Cardiac septum (tissue), 1 donor: Measurements from ENCODE around the gene TNNT3. TPM values are rescaled to one million over a fixed set of nuclear protein-coding genes. Genes with fewer than 3 reads are reported as not detected.

Experiments used
- DNase-seq: peaks from one replicate; pipeline ENCODE4 v3.0.0-alpha.2; 2020; ENCODE audit warnings: low spot score
- intact Hi-C: fragments of 100-400 bp; cut with DNase I; formaldehyde crosslinking; loops from one replicate; pipeline ENCODE4 v1.14.0; 2022
- total RNA-seq: library from RNA; stranded (reverse); fragmentation: NEBNext Ultra II Directional; extraction: Animal tissue kit (Norgen Biotek cat#: 25700); gene quantifications from one replicate; pipeline ENCODE4 v1.2.1, GENCODE V29; 2021
- donor health status: DM: no; HTN: no; CAD: no.

Gene TNNT3
- total RNA-seq, 1 donor from 2014 or later, result 41.5 TPM

DNA sequence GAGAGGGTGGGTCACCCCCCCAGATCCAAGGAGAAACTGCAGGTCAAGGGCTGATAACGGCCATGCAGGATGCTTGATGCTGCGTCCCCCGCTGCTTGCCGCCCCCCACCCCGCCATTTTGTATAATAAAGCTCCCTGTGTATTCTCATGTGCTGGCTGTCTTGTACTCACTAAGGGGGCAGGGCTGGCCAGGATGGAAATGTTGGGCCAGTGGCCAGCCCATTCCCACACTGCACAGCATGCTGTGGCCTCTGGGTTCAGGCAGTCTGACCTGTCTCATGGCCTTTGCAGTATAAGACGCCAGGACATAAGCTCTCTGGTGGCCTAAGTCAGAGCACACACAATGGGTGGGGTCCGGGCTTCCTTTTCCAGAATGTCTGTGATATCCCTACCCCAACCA lies 27.4 kb upstream of the TNNT3 start:
- intact Hi-C loops, result no loop called here
- DNase-seq, result no peak

GRCh38 chr11:1892558-1892957 lies 26.9 kb upstream of the TNNT3 start:
- DNase-seq, result no peak
- intact Hi-C loops, result no loop called here

DNA sequence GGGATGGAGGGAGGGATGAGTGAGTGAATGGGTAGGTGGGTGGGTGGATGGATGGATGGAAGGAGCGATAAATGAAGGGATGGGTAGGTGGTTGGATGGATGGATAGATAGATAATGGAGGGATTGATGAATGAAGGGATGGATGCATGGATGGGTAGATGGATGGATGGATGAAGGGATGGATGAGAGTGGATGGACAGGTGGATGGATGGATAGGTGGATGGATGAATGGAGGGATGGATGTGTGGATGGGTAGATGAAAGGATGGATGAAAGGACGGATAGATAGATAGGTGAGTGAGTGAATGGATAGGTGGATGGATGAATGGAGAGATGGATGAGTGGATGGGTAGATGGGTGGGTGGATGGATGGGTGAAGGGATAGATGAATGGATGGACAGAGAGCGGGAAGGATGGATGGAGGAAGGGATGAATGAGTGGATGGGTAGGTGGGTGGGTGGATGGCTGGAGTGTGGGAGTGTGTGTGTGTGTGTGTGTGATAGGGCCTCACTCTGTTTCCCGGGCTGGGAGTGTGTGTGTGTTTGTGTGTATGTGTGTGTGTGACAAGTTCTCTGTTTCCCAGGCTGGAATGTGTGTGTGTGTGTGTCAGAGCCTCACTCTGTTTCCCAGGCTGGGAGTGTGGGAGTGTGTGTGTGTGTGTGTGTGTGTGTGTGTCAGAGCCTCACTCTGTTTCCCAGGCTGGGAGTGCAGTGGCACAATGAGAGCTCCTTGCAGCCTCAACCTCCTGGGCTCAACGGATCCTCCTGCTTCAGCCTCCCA lies 25.7 kb upstream of the TNNT3 start:
- intact Hi-C loops, result loop anchor here (1.0 kb wide), 1 partner anchor 23 kb away; no protein-coding TSS in a partner anchor
- DNase-seq, result no peak

- DNase-seq, result no peak
- intact Hi-C loops, result loop anchor here (5.0 kb wide), 1 partner anchor 48 kb away; no protein-coding TSS in a partner anchor
Measured at GRCh38 chr11:1894759-1895158, 24.7 kb upstream of the TNNT3 start.

DNA sequence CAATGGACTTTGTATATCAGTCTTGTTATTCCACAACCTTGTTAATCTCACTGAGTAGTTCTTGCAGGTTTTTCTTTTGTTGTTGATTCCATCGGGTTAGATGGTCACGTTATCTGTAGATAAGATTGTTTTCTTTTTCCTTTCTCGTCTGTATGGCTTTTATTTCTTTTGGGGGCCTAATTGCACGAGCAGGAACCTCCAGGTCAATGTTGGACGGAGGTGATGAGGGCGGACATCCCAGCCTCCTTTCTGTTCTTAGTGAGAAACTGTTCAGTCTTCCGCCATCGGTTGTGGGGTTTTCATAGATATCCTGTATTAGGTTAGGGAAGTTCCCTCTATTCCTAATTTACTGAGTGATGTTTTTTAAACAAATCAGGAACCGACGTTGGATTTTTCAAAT lies 23.0 kb upstream of the TNNT3 start:
- intact Hi-C loops, result loop anchor here (5.0 kb wide), 1 partner anchor 46 kb away; no protein-coding TSS in a partner anchor
- no peak for DNase-seq

DNA sequence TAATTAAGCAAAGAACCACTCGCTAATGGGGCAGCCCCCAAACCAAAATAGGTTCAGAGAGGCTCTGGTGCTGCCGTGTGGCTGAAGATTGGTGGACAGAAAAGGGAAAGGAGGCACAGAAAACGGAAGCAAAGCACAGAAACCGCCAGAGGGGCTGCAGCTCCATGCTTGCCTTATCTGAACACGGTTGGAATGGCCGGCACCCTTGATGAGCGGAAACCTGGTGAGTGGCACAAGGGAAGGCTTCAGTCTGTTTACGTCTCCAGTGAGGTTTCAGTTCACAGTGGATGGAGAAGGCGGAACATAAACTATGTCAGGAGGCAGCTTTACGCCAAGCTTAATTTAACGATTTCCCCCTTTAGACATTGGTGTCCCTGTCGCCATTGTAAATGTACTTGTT lies 22.6 kb upstream of the TNNT3 start:
- intact Hi-C loops, result loop anchor here (5.0 kb wide), 1 partner anchor 45 kb away; no protein-coding TSS in a partner anchor
- DNase-seq, result no peak

- intact Hi-C loops, result loop anchor here (5.0 kb wide), 1 partner anchor 43 kb away; no protein-coding TSS in a partner anchor
- DNase-seq, result no peak
Measured at GRCh38 chr11:1899090-1899489, 20.4 kb upstream of the TNNT3 start.

GRCh38 chr11:1899686-1900085 lies 19.8 kb upstream of the TNNT3 start:
- DNase-seq, result no peak
- intact Hi-C loops, result loop anchor here (5.0 kb wide), 1 partner anchor 43 kb away; no protein-coding TSS in a partner anchor

GRCh38 chr11:1906181-1906580 lies 13.3 kb upstream of the TNNT3 start:
- intact Hi-C loops, result no loop called here

GRCh38 chr11:1906611-1907423 lies 12.7 kb upstream of the TNNT3 start:
- no peak for DNase-seq
- intact Hi-C loops, result no loop called here

More at GRCh38 chr11:1906181-1906580, 13.3 kb upstream of the TNNT3 start:
- no peak for DNase-seq

- no peak for DNase-seq
- intact Hi-C loops, result no loop called here
Measured at GRCh38 chr11:1908618-1909017, 10.9 kb upstream of the TNNT3 start.

GRCh38 chr11:1909524-1909923 lies 10.0 kb upstream of the TNNT3 start:
- DNase-seq, result no peak
- intact Hi-C loops, result no loop called here

DNA sequence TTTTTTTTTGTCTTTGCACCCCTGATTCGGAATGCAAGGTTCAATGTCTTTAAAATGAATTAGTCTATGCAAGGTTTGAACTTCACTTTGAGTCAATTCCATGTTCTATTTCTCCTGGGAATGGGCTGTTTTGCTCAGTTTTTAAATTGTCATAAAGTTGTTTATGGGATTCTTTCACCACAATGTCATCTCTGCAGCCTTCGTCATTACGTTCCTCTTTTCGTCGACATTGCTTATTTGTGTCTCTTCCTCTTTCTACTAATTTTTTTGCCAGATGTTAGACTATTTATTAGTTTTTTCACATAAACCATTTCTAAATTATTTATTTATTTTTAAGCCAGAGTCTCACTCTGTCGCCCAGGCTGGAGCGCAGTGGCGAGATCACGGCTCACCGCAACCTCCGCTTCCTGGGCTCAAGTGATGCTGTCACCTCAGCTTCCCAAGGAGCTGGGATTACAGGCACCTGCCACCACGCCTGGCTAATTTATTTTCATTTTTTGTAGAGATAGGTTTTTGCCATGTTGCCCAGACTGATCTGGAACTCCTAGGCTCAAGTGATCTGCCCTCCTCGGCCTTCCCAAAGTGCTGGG lies 7.1 kb upstream of the TNNT3 start:
- DNase-seq, result no peak
- intact Hi-C loops, result loop anchor here (2.0 kb wide), 1 partner anchor 20 kb away; no protein-coding TSS in a partner anchor

GRCh38 chr11:1913271-1914060 lies 6.0 kb upstream of the TNNT3 start:
- intact Hi-C loops, result loop anchor here (2.0 kb wide), 1 partner anchor 19 kb away; no protein-coding TSS in a partner anchor
- DNase-seq, result no peak

GRCh38 chr11:1915795-1916131 lies 3.7 kb upstream of the TNNT3 start:
- DNase-seq, result no peak
- intact Hi-C loops, result loop anchor here (1.0 to 5.0 kb wide), 2 partner anchors 22 to 33 kb away; no protein-coding TSS in a partner anchor

GRCh38 chr11:1916132-1916985 lies 3.1 kb upstream of the TNNT3 start:
- intact Hi-C loops, result loop anchor here (1.0 to 5.0 kb wide), 2 partner anchors 23 to 34 kb away; no protein-coding TSS in a partner anchor
- DNase-seq, result no peak

DNA sequence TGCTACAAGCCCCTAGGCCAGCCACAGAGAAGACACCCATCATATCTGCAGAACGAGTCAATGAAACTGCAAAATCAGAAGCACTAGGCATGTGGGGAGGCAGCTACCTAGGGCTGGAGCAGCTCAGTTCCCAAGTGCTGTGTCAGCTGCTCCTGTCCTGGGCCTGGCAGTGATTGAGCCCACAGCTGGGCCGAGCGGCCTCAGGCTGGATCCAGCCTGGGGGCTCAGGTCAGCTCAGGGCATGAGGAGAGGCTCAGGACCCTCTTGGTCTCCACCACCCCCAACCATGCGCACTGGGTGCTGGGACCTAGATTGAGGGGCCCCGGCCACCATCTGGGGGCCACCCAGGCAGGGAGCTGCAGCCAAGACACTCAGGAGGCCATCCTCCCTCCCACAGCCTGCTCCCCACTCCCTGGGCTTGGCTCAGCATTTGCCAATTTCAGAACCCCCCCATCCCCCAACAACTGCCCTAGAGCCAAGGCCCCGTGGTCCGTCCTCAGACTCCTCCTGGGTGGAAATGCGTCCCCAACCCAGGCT lies 2.4 kb upstream of the TNNT3 start:
- no peak for DNase-seq
- intact Hi-C loops, result loop anchor here (1.0 to 5.0 kb wide), 2 partner anchors 24 to 35 kb away; no protein-coding TSS in a partner anchor
